SU-DHL-6 (cell line): ENCODE data around the gene ZBTB24.

Source experiments
- H2AFZ ChIP-seq: fragments of 200-600 bp; sonication (generic); 2 replicates; pipeline ENCODE4 v1.6.1; 2014; ENCODE audit warnings: low read depth, mild to moderate bottlenecking, moderate library complexity, mixed read lengths, antibody characterized with exemption, low read length; ENCODE audit not compliant: severe bottlenecking
- H3F3A ChIP-seq: fragments of 200-600 bp; shearing (Covaris generic); 2 replicates; pipeline ENCODE4 v1.6.0; 2016; ENCODE audit warnings: antibody characterized with exemption, mild to moderate bottlenecking; ENCODE audit not compliant: insufficient read depth
- H3K27ac ChIP-seq: fragments of 200-600 bp; sonication (generic); 2 replicates; pipeline ENCODE4 v1.5.1; 2016; ENCODE audit warnings: low read depth, mild to moderate bottlenecking, low read length, moderate library complexity, mixed read lengths
- H3K27me3 ChIP-seq: fragments of 200-600 bp; sonication (generic), shearing (Covaris generic); 2 replicates; pipeline ENCODE4 v1.6.0; 2014; ENCODE audit warnings: mild to moderate bottlenecking, low read length
- H3K36me3 ChIP-seq: fragments of 200-600 bp; sonication (generic); 2 replicates; pipeline ENCODE4 v1.6.1; 2014; ENCODE audit warnings: mild to moderate bottlenecking, low read length, mixed read lengths
- H3K4me2 ChIP-seq: fragments of 300-600, 200-600 bp; shearing (Covaris generic), sonication (generic); 2 replicates; pipeline ENCODE4 v1.6.0; 2014; ENCODE audit warnings: low read length, low read depth, mild to moderate bottlenecking; ENCODE audit not compliant: poor library complexity, severe bottlenecking
- H3K4me3 ChIP-seq: fragments of 200-600 bp; sonication (generic); 2 replicates; pipeline ENCODE4 v1.5.1; 2014; ENCODE audit warnings: antibody characterized with exemption, low read length, mild to moderate bottlenecking, mixed read lengths; ENCODE audit not compliant: insufficient read depth, poor library complexity, severe bottlenecking
- H3K79me2 ChIP-seq: fragments of 200-600 bp; sonication (generic); 2 replicates; pipeline ENCODE4 v1.6.1; 2014; ENCODE audit warnings: mild to moderate bottlenecking, low read length, moderate library complexity; ENCODE audit not compliant: insufficient read depth
- H3K9ac ChIP-seq: fragments of 200-600 bp; sonication (generic); 2 replicates; pipeline ENCODE4 v1.7.0; 2014; ENCODE audit warnings: mild to moderate bottlenecking, low read length
- H3K9me2 ChIP-seq: fragments of 200-600 bp; sonication (generic); replicated peaks from 2 replicates; pipeline ENCODE4 v1.6.1; 2014; ENCODE audit warnings: low read length; ENCODE audit not compliant: insufficient read depth
- H3K9me3 ChIP-seq: fragments of 200-600 bp; sonication (generic); 2 replicates; pipeline ENCODE4 v1.6.1; 2014; ENCODE audit warnings: low read length, mixed read lengths; ENCODE audit not compliant: insufficient read depth
- H4K20me1 ChIP-seq: fragments of 200-600 bp; sonication (generic); 2 replicates; pipeline ENCODE4 v1.6.1; 2014; ENCODE audit warnings: low read depth, mild to moderate bottlenecking, antibody characterized with exemption, low read length, moderate library complexity, mixed read lengths
- EZH2phosphoT487 ChIP-seq: fragments of 200-600 bp; sonication (generic), shearing (Covaris generic); conservative IDR thresholded peaks from 2 replicates; pipeline ENCODE4 v1.6.1; 2018; ENCODE audit warnings: mild to moderate bottlenecking, antibody characterized with exemption, low read length, moderate library complexity, mixed read lengths
- TF ChIP-seq, protein P1 (sequence below): fragments of 200-600 bp; sonication (generic); IDR thresholded peaks from one replicate; pipeline ENCODE4 v1.5.1; 2017; ENCODE audit warnings: antibody characterized with exemption, mild to moderate bottlenecking, low read length, moderate library complexity; ENCODE audit not compliant: insufficient read depth, poor library complexity, severe bottlenecking

Gene ZBTB24

DNA sequence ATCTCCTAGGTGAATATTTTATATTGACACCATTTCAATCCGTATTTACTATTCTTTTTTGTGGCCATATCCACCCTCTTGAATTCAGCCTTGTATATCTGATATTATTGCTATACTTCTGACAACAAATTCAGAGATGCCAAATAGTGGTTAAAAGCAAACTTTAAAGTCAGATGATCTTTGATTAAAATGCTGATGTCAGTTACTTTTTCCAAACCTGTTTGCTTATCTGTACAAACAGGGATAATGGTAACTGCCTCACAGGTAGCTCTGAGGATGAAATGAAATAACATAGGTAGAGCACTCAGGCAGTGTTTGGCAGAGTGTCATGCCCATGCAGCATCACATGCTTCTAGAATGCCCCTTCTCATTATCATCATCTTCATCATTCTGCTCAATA, 61.8 kb downstream of the ZBTB24 start:
- no peaks in the 10 kb centered on the region for H3K36me3 ChIP-seq
- H3K4me3 ChIP-seq, result no peak overlapping the region
- TF ChIP-seq EZH2phosphoT487, result no peak
- TF ChIP-seq, protein P1, sequence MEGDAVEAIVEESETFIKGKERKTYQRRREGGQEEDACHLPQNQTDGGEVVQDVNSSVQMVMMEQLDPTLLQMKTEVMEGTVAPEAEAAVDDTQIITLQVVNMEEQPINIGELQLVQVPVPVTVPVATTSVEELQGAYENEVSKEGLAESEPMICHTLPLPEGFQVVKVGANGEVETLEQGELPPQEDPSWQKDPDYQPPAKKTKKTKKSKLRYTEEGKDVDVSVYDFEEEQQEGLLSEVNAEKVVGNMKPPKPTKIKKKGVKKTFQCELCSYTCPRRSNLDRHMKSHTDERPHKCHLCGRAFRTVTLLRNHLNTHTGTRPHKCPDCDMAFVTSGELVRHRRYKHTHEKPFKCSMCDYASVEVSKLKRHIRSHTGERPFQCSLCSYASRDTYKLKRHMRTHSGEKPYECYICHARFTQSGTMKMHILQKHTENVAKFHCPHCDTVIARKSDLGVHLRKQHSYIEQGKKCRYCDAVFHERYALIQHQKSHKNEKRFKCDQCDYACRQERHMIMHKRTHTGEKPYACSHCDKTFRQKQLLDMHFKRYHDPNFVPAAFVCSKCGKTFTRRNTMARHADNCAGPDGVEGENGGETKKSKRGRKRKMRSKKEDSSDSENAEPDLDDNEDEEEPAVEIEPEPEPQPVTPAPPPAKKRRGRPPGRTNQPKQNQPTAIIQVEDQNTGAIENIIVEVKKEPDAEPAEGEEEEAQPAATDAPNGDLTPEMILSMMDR, result no peak

DNA sequence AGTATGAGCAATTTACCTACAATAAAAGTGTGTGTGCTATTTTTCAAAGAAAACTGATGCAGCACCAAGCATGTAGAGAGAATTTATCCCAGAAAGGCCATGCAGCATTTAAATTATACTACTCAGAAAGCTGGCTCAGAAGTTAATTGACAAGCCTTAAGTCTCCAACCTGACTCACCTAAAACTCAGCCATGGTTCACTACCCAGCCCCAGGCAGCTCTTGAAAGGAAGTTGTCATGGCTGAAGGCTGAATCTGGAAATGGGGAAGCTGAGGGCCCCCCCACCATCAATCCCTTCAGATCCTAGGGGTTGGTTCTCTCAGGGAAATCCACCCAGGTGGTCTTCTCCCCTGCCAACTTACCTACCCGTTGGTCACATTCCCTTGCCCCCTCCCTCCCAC, 62.3 kb downstream of the ZBTB24 start:
- no peaks in the 10 kb centered on the region for H3K79me2 ChIP-seq
- H3K9me3 ChIP-seq, result no peaks in the 10 kb centered on the region
- no peak overlapping the region for H3K4me2 ChIP-seq
- H3K27me3 ChIP-seq, result no peaks in the 10 kb centered on the region
- no peak overlapping the region for H3K27ac ChIP-seq
- TF ChIP-seq, protein P1, result no peak
- no peak for TF ChIP-seq EZH2phosphoT487
- H3K9ac ChIP-seq, result no peak overlapping the region
- no peaks in the 10 kb centered on the region for H4K20me1 ChIP-seq
- H3K36me3 ChIP-seq, result no peaks in the 10 kb centered on the region
- no peak overlapping the region for H2AFZ ChIP-seq
- H3F3A ChIP-seq, result no peaks in the 10 kb centered on the region
- no peaks in the 10 kb centered on the region for H3K9me2 ChIP-seq
- no peak overlapping the region for H3K4me3 ChIP-seq

More for the DNA sequence above, 61.8 kb downstream of the ZBTB24 start:
- Histone ChIP-seq H3K9me3 (no peaks in the 10 kb centered on the region), H2AFZ (no peak overlapping the region), H3K27me3 (no peaks in the 10 kb centered on the region), H3F3A (no peaks in the 10 kb centered on the region), H3K27ac (no peak overlapping the region), H3K4me2 (no peak overlapping the region), H4K20me1 (no peaks in the 10 kb centered on the region), H3K9me2 (no peaks in the 10 kb centered on the region), H3K9ac (no peak overlapping the region), H3K79me2 (no peaks in the 10 kb centered on the region)

DNA sequence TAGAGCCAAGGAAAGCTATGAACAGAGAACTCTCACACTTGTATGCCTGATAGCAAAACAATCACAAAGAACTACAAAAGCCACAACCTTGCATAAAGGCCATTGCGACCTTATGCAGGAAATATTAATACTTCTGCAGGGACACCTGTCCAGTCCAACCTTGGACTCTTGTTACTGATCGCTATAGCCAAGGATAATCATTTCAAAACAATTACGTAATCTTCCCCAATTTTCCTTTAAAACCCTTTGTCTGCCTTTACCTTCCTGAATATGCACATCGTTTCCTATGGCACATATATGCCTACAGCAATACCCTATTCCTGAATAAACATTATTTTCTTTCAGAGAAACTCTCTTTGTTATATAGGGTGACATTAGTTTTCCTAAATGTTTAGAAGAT, 65.4 kb downstream of the ZBTB24 start:
- no peaks in the 10 kb centered on the region for H3K79me2 ChIP-seq
- no peaks in the 10 kb centered on the region for H3K36me3 ChIP-seq
- no peaks in the 10 kb centered on the region for H3K9me3 ChIP-seq
- H3K9ac ChIP-seq, result no peak overlapping the region
- no peaks in the 10 kb centered on the region for H4K20me1 ChIP-seq
- no peaks in the 10 kb centered on the region for H3K9me2 ChIP-seq
- H3K27me3 ChIP-seq, result no peaks in the 10 kb centered on the region
- no peak overlapping the region for H2AFZ ChIP-seq
- H3F3A ChIP-seq, result no peaks in the 10 kb centered on the region
- no peak overlapping the region for H3K4me2 ChIP-seq
- TF ChIP-seq, protein P1, result no peak
- no peak for TF ChIP-seq EZH2phosphoT487
- H3K27ac ChIP-seq, result no peak overlapping the region
- H3K4me3 ChIP-seq, result no peak overlapping the region
